Duodenal mucosa (tissue), 2 donors: ENCODE results near the gene CDX1.

Experiments used
- H3K27ac ChIP-seq: one replicate; pipeline ENCODE4 v1.7.0; 2013; ENCODE audit warnings: low read depth, low read length
- H3K27me3 ChIP-seq, 2 donors: one replicate each; pipeline ENCODE4 v1.7.0; 2013; ENCODE audit warnings: low read length in 2 of 2, control low read depth in 1 of 2; ENCODE audit not compliant: insufficient read depth in 2 of 2, control insufficient read depth in 1 of 2
- H3K36me3 ChIP-seq, 2 donors: one replicate each; pipeline ENCODE4 v1.7.0; 2013; ENCODE audit warnings: low read length in 2 of 2, control low read depth in 1 of 2; ENCODE audit not compliant: insufficient read depth in 2 of 2, control insufficient read depth in 1 of 2
- H3K4me1 ChIP-seq, 2 donors: one replicate each; pipeline ENCODE4 v1.7.0; 2013; ENCODE audit warnings: low read length in 2 of 2, control low read depth in 1 of 2; ENCODE audit not compliant: insufficient read depth in 2 of 2, control insufficient read depth in 1 of 2
- H3K4me3 ChIP-seq, 2 donors: one replicate each; pipeline ENCODE4 v1.7.0; 2013; ENCODE audit warnings: low read length in 2 of 2, low read depth in 1 of 2
- H3K9ac ChIP-seq, 2 donors: one replicate each; pipeline ENCODE4 v1.7.0; 2013; ENCODE audit warnings: low read length in 2 of 2, low read depth in 1 of 2
- H3K9me3 ChIP-seq, 2 donors: one replicate each; pipeline ENCODE4 v1.7.0; 2013; ENCODE audit warnings: low read length in 2 of 2, control low read depth in 1 of 2; ENCODE audit not compliant: control insufficient read depth in 1 of 2

Gene CDX1

DNA sequence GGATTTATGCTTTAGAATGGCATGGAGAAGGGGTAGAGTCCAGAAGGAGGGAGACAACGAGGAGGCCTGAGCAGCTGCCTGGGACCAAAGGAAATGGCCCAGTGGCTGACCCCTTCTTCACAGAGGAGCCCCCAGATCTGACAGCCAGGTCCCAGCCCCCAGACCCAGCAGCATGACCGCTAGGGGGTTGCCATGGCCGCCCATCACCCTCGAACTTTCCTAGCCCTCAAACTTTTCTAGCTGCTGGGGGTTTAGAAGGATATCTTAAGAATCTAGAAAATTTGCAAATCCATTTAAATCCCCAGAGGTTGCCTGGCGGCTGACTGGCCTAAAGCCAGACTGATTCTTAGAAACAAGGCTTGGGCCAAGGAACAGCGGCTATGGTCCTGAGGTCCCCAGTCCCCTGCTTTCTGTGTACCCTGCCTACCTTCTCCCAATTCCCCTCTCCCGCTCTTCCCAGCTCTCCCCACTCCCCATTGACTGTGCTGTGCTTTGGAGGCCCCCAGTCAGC lies 11.9 kb upstream of the CDX1 start:
- peak overlapping the region; percentile 38 to 42 for H3K9ac ChIP-seq
- H3K4me1 ChIP-seq, result peaks cover 0 to 4% of the 10 kb centered on the region in 2 donors

DNA sequence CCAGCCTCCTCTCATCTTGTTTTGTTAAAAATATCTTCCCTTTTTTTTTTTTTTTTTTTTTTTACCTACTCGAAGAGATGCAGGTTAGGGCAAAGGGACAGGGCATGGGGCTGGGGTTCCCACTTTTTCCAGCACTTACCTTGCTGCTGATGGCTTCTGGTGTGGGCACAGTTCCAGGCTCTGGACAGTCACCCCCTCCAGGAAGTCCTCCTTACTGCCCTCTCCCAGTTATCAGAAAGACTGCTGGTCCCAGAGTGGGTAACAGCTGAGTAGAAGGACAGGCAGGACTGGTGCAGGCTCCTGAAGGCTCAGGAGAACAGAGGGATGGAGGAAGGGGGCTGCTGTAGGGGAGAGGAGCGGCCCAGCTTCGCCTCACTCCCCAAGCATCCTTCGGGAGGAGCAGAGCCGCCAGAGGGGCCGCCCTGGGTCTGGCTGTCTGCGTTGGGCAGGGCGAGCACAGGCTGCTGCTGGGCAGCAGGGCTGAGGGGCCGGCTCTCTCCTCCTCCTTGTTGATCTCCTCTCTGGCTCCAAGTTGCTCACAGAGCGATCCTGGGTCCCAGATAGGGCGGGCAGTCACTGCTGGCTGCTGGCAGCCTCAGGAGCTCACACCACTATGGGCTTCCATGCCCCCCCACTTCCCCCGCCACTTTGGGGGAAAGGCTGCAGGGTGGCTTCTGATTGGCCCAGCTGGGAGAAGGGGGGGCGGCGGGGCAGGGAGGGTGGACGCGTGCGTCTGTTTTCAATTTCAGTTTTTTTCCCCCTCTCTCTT lies 11.1 kb upstream of the CDX1 start, which contains the start of gene PDGFRB:
Gene PDGFRB (minus strand): TSS at position 588 of the 769 bp plus-strand sequence. CDS start 18,798 bp downstream, outside the sequence.
- H3K27ac ChIP-seq, result peak within 1 kb of the TSS; percentile 77
- H3K4me1 ChIP-seq, result peaks cover 0 to 4% of the 10 kb centered on the region in 2 donors
- no peaks in the 10 kb centered on the region for H3K36me3 ChIP-seq
- H3K9me3 ChIP-seq, result no peaks in the 10 kb centered on the region
- no peaks in the 10 kb centered on the region for H3K27me3 ChIP-seq
- peak within 1 kb of the TSS; percentile 42 to 51 for H3K9ac ChIP-seq
- H3K4me3 ChIP-seq, result peak within 1 kb of the TSS; percentile 51 to 60

More for the DNA sequence above, 11.9 kb upstream of the CDX1 start:
- Histone ChIP-seq H3K4me3 (peak overlapping the region; percentile 51 to 60), H3K27ac (peak overlapping the region; percentile 77), H3K27me3 (no peaks in the 10 kb centered on the region), H3K9me3 (no peaks in the 10 kb centered on the region), H3K36me3 (no peaks in the 10 kb centered on the region)

DNA sequence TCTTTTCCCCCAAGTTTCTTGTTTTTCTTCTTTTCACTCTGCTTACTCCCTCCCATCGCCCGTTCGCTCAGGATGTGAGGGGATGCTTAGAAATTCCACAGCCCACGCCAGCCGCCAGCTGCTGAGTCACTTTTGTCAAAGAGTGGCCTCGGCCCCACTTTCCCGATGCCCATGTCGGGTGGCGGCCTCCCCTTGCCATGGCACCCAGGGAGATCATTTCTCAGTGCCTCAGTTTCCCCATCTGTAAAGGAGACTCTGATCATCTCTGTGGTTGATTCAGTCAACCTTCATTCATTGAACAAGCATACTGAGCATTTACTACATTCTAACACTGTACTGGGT lies 10.6 kb upstream of the CDX1 start:
- H3K27me3 ChIP-seq, result no peaks in the 10 kb centered on the region
- peak overlapping the region in 1 of 2 donors; percentile 51 for H3K9ac ChIP-seq

DNA sequence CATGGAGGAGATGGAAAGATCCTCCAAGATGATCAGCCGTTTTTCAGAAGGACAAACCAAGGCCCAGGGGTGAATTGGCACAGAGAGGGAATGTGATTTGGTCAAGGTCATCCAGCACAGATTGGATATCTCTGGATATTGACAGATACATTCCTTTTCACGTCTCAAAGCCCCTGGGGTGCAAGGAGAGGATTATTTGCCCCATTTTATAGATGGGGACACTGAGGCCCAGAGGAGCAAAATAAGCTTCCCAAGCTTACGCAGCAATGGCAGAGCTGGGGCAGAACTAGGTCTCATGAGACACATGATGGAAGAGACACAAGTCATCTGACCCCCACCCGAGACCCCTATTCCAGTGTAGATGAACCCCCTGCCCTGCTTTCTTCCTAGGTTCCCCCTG lies 10.0 kb upstream of the CDX1 start:
- peak overlapping the region; percentile 2 for H3K27ac ChIP-seq
- no peaks in the 10 kb centered on the region for H3K36me3 ChIP-seq
- H3K4me1 ChIP-seq, result peaks cover 4 to 9% of the 10 kb centered on the region in 2 donors
- no peaks in the 10 kb centered on the region for H3K9me3 ChIP-seq
- no peak overlapping the region for H3K4me3 ChIP-seq
- H3K9ac ChIP-seq, result no peak overlapping the region
- H3K27me3 ChIP-seq, result no peaks in the 10 kb centered on the region

More for the DNA sequence above, 10.6 kb upstream of the CDX1 start:
- Histone ChIP-seq H3K4me1 (peaks cover 0 to 4% of the 10 kb centered on the region in 2 donors), H3K27ac (peak overlapping the region; percentile 11), H3K4me3 (peak overlapping the region; percentile 51 to 60), H3K9me3 (no peaks in the 10 kb centered on the region), H3K36me3 (no peaks in the 10 kb centered on the region)

DNA sequence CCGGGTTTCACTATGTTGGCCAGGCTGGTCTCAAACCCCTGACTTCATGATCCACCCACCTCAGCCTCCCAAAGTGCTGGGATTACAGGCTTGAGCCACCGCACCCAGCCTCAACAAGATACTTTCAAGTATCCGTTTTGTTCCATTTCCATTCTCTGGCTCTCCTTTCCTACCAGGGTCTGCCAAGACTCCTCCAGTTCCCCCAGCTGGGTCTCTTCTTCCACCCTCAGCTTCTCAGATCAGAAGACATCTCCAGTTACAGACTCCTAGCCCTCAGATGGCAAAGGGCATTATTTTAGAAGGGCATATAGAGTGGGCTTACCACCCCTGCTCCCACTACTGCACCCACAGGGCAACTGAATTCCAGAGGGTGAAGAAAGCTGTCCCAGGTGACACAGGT lies 9.4 kb upstream of the CDX1 start:
- Histone ChIP-seq H3K9me3 (no peaks in the 10 kb centered on the region), H3K4me1 (peaks cover 7 to 14% of the 10 kb centered on the region in 2 donors), H3K27me3 (no peaks in the 10 kb centered on the region), H3K27ac (no peak overlapping the region), H3K36me3 (no peaks in the 10 kb centered on the region), H3K9ac (no peak overlapping the region), H3K4me3 (no peak overlapping the region)

DNA sequence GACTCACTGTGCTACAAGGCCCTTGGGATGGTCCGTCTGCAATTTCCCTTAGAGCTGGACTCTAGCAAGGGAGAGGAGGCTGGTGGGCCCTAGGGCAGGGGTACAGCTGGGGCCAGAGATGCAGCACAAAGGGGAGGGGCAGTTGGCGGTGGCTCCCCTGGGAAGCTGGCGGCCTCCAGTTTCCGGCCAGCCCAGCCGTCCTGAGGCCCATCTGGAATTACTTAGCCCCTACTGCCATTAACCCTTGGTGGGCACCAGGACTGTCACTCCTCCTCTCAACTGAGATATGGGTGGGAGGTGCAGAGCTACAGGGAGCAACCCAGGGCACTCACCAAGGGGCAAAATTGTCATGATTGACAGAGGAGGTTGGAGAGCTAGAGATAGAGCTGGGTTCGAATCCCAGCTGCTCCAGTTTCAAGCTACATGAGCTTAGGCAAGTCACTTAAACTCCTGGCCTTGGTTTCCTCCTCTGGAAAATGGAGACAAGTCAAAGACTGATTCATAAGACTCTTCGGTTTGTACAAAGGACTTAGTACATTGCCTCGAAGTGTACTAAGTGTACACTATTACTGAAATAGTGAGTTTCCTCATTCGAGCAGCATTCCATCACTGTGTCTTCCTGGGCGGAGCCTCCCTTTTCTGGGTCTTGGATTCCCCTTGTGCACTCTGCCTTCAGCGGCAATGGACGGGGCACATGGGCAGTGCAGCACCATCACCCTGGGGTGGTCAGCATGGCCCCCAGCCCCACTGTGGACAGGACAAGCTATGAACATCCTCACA lies 8.2 kb upstream of the CDX1 start:
- no peaks in the 10 kb centered on the region for H3K36me3 ChIP-seq
- peak overlapping the region; percentile 17 for H3K27ac ChIP-seq
- no peaks in the 10 kb centered on the region for H3K9me3 ChIP-seq
- H3K4me1 ChIP-seq, result peaks cover 16 to 23% of the 10 kb centered on the region in 2 donors
- no peak overlapping the region for H3K4me3 ChIP-seq
- no peaks in the 10 kb centered on the region for H3K27me3 ChIP-seq
- no peak overlapping the region for H3K9ac ChIP-seq

DNA sequence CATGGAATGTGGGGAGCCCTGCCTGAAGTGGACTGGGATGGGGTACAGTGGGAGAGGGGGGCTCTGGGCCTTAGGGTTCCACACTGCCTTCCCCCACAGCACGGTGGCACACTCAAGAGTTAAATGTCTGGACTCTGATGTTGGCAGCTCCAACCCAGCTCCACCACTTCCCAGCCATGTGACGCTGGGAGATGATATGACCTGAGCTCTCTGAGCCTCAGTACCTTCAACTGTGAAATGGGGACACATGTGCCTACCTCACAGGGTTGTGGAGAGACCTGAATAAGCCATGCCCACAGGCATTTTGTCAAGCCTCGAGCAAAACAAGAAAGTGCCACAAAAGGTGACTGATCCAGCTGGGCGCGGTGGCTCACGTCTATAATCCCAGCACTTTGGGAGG lies 7.5 kb upstream of the CDX1 start:
- Histone ChIP-seq H3K9me3 (no peaks in the 10 kb centered on the region), H3K4me1 (peaks cover 22 to 29% of the 10 kb centered on the region in 2 donors), H3K36me3 (no peaks in the 10 kb centered on the region), H3K9ac (no peak overlapping the region), H3K27me3 (no peaks in the 10 kb centered on the region), H3K27ac (peak overlapping the region; percentile 17), H3K4me3 (no peak overlapping the region)

DNA sequence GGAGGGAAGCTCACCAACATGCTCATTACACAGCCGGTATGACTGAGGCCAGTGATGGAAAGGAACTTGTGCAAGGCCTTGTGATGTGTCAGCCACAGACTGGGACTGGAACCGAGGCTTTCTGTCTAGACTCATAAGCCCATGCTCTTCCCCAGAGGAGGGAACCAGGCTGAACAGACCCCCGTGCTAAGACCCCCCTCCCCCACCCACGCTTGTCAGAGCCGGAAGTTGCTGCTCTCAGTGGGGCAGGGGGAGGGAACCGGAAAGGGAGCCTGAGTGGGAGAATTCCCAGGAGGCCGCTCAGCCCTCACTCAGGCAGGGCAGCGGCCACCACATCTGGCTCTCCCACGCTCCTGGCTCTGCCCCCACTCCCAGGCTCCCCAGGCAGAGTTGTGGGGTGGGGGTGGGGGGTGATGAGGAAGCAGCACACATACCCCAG lies 6.8 kb upstream of the CDX1 start:
- Histone ChIP-seq H3K4me3 (no peak overlapping the region), H3K4me1 (peaks cover 29 to 36% of the 10 kb centered on the region in 2 donors), H3K9me3 (no peaks in the 10 kb centered on the region), H3K9ac (no peak overlapping the region), H3K36me3 (no peaks in the 10 kb centered on the region), H3K27ac (no peak overlapping the region), H3K27me3 (no peaks in the 10 kb centered on the region)

DNA sequence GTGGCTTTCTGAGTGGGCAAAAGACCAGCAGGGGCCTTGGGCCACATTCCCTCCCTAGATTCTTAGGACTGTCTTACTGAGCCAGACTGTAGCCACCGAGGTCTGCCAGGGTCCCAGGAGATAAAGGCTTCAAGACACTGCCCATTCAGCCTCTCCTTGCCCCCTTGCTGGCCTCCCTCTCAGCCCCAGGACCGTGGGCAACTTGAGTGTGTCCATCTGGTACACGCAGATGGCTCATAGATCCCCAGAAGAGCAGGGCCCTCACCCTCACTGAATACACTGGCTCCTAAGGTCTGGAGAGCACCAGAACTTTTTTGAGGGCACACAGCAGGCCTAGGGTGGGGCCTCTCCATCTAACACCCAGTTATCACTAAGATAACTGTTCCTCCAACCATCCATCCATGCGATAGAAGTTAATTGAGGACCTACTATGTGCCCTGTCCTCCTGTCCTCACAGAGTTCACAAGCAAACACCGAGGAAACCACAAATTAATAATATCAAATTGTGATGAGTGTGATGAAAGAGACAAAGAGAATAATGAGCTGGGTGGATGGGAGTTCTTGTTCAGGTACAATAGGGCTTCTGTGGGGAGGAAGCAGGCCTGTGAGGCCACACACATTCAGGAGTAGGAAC lies 6.0 kb upstream of the CDX1 start:
- H3K9me3 ChIP-seq, result no peaks in the 10 kb centered on the region
- no peaks in the 10 kb centered on the region for H3K36me3 ChIP-seq
- no peak overlapping the region for H3K4me3 ChIP-seq
- no peak overlapping the region for H3K9ac ChIP-seq
- no peaks in the 10 kb centered on the region for H3K27me3 ChIP-seq
- peaks cover 36 to 41% of the 10 kb centered on the region in 2 donors for H3K4me1 ChIP-seq
- H3K27ac ChIP-seq, result no peak overlapping the region
